GM21825 (cell line): ENCODE data around the gene MMP23B.
"Not testable (repeated sequence)": the region's sequence is repeated elsewhere in the genome, so short reads cannot be mapped to it uniquely, and the experiment has no call there.

Experiments
- ATAC-seq: cut with Tn5 transposase; IDR thresholded peaks from one replicate; pipeline ENCODE4 v1.9.1; 2021; ENCODE audit warnings: mild to moderate bottlenecking, moderate library complexity; ENCODE audit not compliant: unreplicated experiment

Gene MMP23B

DNA sequence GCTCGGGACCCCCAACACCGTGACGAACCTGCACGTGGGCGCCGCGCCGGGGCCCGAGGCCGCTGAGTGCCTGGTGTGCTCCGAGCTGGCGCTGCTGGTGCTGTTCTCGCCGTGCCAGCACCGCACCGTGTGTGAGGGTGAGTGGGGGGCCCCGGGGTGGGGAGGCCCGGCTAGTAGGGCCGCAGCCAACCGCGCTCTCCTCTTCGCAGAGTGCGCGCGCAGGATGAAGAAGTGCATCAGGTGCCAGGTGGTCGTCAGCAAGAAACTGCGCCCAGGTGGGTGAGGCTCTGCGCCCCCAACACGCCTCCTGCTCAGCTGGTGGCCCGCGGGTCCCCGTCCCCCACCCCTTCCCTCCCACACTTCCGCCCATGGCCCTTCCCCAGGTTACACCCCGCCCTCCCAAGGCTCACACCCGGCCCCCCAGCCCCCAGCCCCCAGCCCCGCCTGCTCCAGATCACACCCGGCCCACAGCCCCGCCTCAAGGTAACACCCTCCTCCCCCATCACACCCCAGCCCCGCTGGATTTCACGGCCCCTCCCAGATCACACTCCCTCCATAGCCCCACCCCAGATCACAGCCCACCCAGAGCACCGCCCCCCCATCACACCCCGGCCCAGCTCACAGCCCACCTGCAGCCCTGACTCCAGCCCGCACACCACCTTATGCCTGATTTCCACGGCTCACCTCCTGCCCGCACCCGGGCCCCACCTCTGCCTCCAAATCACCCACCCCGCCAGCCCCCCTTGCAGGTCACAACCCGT lies 2.4 kb upstream of the MMP23B start:
- no peak for ATAC-seq

DNA sequence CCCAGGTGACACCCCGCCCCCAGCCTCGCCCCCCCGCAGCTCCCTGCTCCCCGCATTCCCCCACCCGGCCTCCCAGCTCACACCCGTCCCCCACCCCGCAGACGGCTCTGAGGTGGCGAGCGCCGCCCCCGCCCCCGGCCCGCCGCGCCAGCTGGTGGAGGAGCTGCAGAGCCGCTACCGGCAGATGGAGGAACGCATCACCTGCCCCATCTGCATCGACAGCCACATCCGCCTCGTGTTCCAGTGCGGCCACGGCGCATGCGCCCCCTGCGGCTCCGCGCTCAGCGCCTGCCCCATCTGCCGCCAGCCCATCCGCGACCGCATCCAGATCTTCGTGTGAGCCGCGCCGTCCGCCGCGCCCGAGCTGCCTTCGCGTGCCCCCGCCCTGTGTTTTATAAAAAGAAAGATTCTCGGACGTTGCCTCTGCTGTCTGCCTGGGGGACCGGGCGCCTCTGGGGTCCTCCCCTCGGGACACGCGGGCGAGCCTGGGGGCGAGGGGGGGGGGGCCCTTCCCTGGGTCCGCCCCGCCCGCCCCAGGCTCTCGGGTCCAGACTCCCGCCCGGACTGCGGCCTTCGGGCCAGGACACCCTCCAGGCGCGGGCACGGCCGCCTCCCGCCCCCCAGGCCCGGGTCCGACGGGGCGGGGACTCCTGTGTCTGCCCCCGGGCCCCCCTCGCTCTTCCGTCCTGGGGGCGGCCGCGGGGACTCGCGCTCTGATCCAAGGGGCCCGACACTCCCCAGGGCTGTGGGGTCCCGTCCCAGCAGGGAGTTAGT lies 1.6 kb upstream of the MMP23B start:
- ATAC-seq = peak; percentile 47

DNA sequence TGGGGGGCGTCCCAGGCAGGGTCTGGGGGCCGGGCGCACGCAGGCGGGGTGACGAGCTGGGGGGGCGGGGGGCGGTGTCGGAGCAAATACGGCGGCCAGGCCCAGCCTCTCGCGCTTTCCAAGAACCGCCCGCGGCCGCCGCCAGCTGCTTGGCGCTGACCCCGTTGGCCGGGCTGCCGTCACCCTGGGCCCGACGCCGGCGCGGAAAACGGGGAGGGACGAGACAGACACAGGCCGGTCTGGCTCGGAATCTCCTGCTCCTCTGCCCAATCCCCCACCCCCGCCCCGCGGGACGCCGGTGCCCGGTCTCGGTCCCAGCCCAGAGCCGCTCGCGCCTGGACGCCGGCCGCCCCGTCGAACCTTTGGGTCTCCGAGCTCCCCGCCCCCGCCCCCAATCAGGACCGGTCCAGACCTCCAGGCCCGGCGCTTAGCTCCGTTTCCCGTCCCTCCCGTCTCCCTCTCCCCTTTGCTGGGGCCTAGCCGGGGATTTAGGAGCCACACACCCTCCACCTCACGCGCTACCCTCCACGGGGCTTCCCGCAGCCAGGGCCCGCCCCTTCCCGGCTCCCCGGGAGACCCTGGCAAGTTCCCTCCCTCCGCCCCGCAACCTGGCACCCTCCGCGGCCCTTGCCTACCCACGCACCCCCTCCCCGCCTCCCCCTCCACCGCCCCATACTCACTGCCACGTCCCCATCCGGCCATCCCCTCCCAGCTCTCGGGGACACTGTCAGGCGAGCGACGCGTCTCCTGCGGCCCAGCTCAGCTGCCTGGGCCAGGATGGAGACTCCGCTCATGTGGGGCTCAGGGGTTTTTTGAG lies 800 bp upstream of the MMP23B start:
- ATAC-seq = no peak

DNA sequence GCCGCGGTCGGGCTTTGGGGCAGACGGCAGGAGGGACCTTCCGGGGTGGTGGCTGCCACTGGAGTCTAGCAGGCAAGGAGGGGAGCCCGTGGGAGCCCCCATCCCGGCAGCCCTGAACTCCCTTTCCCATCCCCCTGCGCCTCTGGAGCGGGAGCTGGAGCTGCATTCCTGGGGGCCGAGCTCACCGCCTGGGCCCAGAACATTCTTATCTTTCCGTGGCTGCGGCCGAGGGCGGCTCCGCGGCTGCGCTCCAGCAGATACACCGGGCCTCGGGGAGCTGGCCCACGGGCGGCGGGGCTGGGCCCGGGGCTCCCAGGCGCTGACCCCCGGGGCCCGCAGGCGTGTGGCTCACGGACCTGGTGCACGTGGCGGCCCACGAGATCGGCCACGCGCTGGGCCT lies 1.4 kb downstream of the MMP23B start:
- ATAC-seq = not testable (repeated sequence)

DNA sequence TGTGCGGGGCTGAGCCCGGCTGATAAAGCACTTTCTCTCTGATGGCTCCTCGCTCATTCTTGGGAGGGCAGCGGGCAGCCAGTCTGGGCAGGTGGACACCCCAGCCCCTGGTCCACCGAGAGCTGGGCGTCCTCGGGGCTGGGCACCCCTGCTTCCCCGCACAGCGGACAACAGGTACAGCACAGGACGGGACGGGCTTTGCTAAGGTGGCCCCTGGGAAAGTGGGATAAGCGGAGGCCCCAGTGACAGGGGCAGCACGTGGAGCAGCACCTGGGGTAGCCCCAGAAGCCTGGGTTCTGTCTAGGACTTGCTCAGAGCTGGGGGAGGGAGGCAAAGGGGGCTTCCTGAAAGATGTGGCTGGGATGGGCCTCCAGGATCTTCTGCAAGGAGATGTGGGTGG lies 2.6 kb downstream of the MMP23B start:
- not testable (repeated sequence) for ATAC-seq

DNA sequence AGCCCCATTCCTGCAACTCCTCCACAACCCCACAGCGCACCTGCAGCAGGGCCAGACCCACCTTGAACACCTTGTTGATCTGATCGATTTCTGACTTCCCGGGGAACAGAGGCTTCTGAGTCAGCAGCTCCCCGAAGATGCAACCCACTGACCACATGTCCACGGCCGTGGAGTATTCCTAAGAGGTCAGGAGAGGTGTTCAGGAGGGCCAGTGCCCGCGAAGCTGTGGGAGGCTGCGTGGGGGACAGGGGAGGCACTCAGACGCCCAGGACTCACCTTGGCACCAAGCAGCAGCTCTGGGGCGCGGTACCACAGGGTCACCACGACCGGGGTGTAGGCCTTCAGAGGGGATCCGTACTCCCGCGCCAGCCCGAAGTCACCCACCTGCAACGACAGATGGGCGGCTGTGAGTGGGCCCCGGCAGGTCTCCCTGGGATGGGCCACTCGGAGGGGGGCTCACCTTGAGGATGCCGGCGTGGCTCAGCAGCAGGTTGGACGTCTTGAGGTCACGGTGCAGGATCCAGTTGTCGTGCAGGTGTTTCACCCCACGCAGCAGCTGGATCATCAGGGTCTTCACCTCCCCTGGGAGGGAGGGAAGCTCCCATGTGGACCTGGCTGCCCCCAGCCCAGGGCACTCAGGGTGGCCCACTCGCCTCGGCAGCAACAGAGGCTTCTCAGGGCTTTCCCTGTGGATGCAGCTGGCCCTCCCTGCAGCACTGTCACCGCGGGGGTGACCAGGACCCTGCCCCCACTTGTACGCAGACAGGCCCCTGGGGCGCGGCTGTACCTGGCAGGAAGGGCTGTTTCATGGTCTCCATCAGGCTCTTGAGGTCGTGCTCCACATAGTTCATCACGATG lies 4.9 kb downstream of the MMP23B start:
- ATAC-seq = not testable (repeated sequence)

DNA sequence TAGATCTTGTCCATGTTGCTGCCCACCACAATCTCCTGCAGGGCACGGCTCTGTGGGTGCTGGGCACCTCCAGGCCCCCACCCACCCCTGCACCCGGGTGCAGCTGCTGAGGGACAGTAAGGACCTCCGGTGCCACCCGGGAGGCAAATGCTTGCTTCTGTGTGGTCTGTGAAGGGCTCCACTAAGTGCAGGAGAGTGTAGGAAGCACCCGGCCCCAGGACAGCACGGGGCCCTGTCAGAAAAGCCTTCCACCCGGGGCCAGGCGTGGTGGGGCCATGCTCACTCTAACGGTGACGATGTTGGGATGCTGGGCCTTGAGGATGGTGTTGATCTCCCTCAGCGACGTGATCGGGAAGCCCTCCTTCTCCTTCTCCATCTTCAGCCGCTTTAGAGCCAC lies 5.5 kb downstream of the MMP23B start:
- ATAC-seq = not testable (repeated sequence)

DNA sequence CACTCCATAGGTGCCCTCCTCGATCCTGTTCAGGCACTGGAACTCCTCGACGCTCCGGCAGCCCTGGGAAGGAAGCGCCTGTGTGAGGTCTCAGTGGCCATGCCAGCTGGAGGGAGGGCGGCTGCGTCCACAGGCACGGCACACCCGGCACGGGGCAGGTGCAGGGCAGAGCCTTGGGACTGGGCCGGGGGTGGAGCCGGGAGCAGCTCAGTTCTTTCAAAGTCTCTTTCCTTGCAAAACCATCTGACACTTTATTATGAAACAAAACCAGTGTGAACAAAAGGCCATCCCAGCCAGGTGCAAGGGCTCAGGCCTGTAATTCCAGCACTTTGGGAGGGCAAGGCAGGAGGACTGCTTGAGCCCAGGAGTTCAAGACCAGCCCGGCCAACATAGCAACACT lies 6.6 kb downstream of the MMP23B start:
- ATAC-seq = not testable (repeated sequence)

DNA sequence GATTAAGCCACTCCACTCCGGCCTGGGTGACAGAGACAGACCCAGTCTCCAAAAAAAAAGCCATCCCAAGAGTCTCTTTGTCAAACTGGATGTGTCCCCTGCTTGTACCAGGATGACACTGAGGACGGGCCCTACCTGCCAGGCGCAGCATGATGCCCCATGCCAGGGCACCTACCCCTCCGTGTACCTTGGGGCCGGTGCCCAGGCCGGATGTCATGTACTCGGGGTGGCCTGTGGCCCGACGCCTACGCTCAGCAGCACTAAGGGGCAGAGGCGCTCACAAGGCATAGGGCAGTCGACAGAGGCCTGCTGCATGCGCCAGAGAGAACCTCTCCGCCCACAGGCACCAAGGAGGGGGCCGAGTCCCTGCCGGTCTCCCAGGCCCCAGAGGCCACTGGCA lies 7.4 kb downstream of the MMP23B start:
- ATAC-seq = not testable (repeated sequence)

DNA sequence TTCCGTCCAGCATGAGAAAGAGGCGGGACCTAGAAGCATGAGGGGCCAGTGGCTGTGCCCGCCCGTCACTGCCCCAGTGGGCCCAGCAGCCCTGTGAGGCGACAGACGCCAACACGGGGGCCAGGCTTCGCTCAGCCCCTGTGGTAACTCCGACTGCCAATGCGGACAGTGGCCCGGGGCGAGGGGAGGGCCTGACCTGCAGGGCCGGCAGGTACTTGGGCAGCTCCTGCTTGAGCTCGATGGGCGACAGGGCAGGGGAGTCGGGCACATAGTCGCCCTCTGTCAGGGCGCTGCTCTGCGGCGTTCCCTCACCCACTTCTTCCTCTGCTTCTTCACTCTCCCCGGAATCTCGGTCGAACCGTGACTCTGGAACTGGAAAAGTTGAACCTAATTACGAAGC lies 8.1 kb downstream of the MMP23B start:
- ATAC-seq = not testable (repeated sequence)

DNA sequence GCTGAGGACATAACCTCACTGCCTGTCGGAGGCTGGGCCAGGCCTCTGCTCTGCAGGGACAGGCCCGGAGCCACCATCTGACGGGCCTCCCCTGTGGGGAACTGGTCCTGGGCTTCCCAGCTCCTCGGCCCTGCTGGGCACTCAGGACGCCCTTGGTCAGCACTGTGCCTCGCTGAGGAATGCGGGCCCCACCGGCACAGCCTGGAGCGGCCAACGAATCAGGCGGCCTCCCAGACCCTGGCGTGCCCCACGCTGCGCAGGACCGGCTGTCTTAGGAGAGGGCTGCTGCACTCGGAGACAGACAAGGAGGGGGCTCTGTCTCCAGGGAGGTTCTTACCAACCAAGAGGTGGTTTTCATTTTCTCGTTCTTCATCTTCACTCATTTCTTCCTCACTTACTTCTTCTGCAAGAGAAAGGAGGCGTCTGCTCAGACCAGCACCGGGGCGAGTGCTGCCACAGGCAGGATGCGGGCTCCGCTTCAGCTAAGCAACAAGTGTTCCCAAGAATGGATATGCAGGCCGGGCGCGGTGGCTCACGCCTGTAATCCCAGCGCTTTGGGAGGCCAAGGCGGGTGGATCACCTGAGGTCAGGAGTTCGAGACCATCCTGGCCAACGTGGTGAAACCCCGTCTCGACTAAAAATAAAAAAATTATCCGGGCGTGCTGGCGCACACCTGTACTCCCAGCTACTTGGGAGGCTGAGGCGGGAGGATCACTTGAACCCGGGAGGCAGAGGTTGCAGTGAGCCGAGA lies 8.9 kb downstream of the MMP23B start:
- ATAC-seq = not testable (repeated sequence)

DNA sequence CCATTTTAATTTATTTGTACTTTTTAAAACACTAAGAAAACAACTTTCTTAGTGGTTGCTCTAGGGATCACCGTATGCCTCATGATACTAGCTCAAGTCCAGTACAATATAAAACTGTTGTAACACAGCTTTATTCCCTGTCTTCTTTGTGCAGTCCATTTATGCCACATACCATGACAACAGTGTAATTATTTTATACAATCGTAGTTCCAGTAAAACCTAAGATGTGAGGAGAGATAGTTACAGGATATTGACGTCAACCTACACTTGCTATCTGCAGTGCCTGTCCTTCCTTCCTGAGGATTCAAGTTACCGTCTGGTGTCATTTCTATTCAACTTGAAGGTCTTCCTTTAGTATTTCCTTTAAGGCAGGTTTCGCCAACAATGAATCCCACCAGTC lies 14.4 kb downstream of the MMP23B start:
- not testable (repeated sequence) for ATAC-seq

DNA sequence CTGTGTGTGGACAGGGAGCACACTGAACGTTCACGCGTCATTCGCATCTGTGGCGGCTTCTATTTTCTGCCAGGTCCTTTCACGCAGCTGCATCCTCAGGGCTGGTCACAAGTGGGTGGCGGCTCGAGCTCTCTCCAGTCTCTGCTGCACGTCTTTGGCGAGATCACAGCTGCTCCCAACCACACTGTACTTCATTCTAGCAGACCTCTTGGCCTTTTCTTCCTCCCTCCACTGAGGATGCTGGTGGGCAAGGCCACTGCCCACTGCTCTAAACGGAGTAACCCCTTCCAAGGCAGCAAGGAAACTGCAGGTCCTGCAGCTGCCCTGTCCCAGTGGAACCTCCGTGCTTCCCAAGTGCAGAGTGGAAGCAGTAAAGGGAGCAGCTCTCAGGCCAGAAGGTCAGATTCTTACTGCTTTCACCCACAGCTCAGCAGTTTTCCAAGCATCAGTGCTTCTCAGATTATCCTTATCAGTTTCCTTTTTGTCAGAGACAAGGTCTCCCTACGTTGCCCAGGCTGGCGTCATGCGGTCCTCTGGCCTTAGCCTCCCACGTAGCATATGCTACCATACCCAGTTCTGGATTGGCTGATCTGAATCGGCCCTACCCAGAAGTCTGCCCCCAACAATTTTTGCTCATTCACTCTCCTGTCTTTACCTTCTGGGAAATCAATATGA lies 15.7 kb downstream of the MMP23B start:
- ATAC-seq = not testable (repeated sequence)

DNA sequence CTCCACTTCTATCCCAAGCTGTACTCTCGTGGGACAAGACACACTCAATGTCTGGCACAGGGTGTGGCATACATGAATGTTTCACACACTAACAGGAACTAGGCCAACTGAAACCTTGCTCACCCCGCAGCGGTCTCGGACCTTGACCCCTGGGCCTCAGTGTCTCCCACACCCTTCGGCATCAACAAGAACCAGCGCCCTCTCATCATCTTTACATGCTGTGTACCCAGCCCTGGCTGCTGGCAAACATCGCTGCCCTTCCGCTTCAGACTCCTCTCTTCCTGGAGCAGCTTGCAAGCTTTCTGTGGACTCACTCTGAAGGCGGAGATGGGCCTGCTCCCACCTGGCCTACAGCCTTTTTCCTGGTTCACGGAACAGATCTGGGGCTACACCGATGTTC lies 16.3 kb downstream of the MMP23B start:
- not testable (repeated sequence) for ATAC-seq

DNA sequence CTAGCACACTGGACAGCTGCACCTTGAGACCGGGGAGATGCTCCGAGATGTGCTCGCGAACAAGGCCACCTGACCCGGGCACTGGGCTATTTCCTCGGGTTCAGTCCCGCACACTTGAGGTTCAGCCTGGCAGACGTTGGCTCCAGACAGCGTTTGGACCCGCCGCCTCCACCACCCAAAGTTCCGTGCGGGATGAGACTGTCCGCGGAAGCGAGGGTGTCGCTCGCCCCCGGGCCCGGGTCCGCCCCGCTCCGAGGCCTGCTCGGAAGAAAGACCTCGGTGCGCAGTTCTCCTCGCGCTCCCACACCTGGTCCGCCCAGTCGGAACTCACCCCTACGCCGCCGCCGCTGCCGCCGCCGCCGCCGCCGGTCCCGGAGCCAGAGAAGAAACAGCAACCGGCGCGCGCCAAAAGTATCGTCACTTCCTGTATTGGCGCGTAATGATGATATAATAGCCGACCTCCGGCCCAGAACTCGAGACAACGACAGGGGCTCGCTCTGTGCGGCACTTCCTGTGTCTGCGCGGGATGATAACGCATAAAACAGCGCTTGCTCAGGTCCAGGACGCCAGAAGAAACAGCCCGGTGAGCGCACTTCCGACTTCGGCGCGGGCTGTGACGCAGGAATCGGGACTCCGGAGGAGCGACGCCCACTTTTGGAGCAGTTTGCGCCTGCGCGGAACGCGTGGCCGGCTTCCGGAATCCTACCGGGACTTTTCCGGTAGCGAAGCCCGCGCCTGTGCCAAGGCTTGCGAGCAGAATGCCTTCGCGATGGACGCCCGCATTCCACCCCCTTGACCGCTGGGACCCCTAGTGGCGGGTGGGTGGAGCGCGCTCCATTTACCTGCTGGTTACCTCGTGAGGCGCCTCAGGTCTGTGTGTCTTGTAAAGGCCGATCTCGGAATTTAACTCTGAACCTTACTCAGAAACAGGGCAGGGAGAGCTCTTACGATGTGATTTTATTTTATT lies 26.9 kb downstream of the MMP23B start, which contains the start of gene CDK11B:
Gene CDK11B (minus strand): TSS at position 422 of the 967 bp plus-strand sequence. CDS start 1,519 bp downstream, outside the sequence.
- ATAC-seq = peak; percentile 74

DNA sequence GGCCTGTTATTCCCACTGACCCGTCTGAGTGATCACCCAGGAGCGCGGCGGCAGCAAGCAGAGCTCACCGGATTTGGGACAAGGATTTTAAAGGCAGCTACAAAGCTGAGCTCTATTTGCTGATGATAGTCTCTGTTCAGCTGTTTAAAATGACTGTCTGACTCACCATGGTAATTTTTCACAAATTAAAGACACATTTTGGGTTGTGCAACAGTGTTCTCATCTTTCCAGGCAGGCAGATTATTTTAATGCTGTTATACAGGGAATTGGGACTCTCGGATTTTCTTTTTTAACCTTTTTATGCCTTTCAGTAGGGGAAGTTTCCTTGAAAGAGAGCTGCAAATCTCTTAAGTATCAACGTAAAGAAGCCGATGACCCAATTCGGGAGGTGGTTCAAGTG lies 30.4 kb downstream of the MMP23B start:
- ATAC-seq = not testable (repeated sequence)

DNA sequence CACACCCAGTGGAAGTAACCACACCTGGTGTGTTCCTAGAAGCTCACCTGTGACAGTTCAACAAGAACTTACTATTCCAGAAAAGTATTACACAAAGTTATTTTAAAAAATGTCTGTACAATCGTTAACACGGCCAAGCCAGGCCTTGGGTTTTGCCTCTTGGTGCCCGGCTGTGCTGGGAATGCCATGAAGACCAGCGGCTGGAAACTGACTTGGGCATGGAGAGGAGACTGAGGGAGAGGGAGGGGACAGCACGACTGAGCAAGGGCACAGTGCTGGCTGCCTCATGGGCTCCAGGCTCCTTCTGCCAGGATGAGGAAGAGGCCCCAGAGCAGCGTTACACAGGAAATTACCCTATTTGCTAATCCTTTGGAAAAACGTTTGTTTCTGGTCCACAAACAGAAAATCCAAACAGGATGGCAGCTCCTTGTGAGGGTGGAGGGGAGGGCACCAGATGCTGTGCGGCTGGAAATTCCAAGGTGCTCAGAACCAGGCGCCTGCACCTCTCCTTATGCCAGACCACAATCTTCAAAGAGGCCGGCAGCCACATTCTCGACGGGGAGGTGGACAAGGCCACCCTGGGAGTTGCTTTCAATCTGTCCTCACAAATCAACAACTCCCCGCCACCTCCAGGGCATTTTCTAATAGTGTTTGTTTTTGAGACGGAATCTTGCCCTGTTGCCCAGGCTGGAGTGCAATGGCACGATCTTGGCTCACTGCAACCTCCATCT lies 31.0 kb downstream of the MMP23B start:
- not testable (repeated sequence) for ATAC-seq
